SH-SY5Y (cell line): Measurements from ENCODE around the gene AFG1L.

ENCODE experiments used
- GATA2 ChIP-seq: IDR thresholded peaks from 2 replicates; pipeline ENCODE4 v1.6.1; 2011; ENCODE audit warnings: mild to moderate bottlenecking, low read depth, low read length
- GATA3 ChIP-seq: IDR thresholded peaks from 2 replicates; pipeline ENCODE4 v1.6.1; 2011; ENCODE audit warnings: low read depth, mild to moderate bottlenecking, low read length, moderate library complexity

DNA sequence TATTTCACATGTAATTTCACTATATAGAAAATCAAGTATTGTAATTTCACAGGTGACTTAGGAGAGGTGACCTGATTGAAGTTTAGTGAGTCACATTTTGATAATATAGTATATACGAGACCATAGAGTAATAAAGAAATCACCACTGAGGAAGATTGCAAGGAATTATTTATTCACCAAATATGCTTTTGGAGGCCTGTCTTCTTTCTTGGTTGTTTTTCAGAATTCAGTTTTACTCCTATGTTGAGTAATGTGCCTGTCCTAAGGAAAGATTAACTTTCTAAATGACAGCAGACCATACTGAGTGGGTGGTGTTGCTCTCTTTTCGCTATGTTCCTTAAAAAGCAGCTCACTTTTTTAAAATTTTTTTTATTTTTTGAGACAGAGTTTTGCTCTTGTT lies 178.3 kb downstream of the AFG1L start:
- TF ChIP-seq GATA2 (no peak), GATA3 (no peak)
